Measurements from ENCODE around the gene BDH1.
"Not testable (repeated sequence)": the region's sequence is repeated elsewhere in the genome, so short reads cannot be mapped to it uniquely, and the experiment has no call there.

The BDH1 gene

DNA sequence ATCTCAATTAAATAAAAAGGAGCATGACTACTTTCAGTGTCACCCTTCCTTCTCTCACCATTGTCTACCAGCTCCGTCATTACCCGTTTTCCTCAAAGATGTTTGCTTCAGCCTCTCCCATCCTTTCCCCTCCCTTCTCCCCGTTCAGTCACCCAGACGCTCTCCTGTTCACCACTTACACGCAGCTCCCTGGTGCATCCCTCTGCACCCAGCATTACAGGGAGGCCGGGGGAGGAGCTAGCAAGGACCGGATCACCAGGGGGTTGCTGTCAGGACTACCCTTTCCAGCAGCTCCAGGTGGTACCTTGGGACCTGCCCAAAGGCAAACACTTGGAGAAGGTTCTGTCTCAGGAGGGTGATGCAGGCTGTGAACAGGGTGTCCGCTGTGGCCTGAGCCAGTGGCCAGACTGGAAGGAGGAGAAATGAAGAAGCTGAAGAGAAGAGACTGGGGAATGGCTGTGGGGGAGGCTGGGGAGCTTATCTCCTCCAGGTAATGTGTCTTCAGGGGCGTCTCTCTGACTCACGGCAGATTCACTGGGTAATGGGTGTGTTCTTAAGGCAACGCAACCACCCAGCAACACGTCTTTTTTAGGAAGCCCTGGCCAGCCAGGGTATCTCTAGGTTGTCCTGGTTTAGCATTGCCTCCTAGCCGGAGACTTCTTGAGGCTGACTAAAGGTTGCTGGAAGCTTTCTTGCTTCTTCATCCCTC is 21.8 kb upstream of the BDH1 start:
- no peak for DNase-seq (ENCODE audit: low spot score)

DNA sequence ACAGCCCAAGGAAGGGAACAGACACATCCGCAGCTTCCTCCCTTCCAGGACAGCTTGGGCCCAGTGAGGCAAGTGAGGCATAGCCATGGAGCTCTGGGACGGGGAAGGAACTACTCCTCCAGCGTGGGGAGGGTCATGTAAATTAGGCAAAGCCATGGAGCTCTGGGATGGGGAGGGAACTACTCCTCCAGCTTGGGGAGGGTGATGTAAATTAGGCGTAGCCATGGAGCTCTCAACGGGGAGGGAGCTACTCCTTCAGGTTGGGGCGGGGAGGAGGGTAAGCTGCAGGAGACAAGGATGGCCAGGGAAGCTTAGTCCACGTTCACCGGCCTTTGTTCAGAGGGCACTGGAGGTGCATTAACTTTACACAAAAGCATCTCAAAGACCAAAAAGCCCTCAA is 21.1 kb upstream of the BDH1 start:
- no peak for DNase-seq (ENCODE audit: low spot score)

DNA sequence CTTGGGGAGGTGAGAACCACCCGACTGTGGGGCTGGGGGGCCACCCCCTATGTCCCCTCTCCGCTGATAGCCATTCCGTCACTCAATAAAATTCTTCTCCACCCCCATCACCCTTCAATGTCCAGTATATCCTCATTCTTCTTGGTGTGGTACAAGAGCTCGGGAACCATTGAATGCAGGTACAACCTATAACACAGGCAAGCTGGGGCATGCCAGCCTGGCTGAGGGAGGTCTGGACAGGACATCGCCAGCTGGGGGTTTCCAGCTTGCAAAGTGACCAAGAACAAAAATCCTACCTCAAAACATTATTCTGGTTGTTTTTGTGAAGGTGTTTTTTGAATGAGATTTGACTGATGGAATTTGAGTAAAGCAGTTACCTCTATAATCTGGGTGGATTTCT is 19.6 kb upstream of the BDH1 start:
- no peak for DNase-seq (ENCODE audit: low spot score)

DNA sequence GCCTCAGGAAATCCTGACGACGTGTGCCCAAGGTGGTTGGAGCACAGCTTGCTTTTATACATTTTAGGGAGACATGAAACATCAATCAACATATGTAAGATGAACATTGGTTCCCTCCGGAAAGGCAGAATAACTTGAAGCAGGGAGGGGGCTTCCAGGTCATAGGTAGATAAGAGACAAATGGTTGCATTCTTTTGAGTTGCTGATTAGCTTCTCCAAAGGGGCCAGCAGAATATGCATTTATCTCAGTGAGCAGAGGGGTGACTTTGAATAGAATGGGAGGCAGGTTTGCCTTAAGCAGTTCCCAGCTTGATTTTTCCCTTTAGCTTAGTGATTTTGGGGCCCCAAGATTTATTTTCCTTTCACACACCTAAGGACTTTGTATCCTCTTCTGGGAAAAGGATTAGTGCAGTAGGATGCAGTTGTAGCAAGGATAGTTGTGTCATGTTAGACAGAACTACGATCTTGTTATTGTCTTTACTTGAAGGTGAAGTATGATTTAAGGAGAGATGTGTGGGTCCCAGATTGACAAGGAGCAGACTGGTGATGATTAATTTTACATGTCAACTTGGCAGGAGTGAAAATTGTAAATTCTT is 18.7 kb upstream of the BDH1 start:
- not testable (repeated sequence) for DNase-seq (ENCODE audit: low spot score)

DNA sequence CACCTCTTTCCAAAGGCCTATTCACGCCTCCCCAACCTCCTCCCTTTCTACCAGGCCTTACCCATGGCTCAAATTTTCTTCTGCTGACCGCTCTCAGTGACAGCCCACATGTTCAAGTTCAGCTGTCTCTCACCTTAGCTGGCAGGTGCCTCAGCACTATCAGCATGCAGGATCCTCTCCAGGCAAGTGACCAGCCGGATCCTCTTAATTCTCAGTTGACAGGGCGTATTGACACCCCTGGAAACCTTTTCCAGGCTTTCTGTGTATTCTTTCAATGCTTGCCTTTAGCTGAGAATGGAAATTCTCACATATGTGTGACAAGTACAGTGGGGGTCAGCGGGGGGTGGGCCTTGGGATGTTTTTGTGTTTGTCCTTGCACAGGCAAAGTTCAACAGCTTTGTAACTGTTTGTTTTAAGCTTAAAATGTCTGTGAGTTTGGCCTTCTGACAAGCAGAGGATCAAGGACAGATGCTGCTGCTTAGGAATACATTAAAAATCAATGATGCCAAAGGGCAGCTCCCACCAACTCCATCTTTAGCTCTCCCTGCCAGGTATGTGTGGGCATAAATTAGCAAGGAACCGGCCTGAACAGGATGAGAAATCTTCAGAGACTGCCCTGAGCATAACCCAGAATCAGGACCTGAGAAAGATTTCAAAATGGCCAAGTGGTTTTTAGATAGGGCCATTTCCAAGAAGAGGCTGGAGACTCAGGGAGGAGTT is 17.4 kb upstream of the BDH1 start:
- no peak for DNase-seq (ENCODE audit: low spot score)

DNA sequence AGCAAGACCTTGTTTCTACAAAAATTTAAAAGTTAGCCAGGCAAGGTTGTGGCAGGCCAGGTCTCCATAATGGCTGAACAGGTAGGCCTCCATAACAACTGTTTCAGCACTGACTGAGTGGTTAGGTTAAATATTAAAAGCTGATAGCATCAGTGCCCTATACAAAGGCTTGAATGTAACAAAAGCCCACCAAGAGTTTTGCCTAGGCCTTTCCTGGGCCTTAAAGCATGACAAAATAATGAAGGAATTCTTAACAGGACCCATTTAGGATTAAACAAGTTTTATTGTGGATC is 16.1 kb upstream of the BDH1 start:
- DNase-seq (ENCODE audit: low spot score): not testable (repeated sequence)

DNA sequence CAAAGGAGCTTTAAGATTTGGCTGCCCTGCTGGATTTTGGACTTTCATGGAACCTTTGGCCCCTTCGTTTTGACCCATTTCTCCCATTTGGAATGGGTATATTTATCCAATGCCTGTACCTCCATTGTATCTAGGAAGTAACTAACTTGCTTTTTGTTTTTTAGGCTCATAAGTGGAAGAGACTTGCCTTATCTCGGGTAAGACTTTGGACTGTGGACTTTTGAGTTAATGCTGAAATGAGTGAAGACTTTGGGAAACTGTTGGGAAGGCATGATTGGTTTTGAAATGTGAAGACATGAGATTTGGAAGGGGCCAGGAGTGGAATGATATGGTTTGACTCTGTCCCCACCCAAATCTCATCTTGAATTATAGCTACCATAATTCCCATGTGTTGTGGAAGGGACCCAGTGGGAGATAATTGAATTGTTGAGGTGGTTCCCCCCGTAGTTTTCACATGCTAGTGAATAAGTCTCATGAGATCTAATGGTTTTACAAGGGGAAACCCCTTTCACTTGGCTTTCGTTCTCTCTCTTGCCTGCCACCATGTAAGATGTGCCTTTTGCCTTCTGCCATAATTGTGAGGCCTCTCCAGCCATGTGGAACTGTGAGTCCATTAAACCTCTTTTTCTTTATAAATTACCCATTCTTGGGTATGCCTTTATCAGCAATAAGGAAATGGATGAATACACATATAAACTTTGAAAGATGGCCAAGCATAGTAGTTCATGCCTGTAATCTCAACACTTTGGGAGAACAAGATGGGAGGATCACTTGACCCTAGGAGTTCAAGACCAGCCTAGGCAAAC is 15.5 kb upstream of the BDH1 start:
- DNase-seq (ENCODE audit: low spot score): not testable (repeated sequence)

DNA sequence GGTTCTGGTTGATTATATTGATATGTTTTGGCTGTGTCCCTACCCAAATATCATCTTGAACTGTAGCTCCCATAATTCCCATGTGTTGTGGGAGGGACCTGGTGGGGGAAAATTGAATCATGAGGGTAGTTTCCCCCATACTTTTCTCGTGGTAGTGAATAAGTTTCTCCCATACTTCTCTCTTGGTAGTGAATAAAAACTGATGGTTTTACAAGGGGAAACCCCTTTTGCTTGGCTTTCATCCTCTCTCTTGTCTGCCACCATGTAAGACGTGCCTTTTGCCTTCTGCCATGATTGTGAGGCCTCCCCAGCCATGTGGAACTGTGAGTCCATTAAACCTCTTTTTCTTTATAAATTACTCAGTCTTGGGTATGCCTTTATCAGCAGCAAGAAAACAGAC is 13.7 kb upstream of the BDH1 start:
- not testable (repeated sequence) for DNase-seq (ENCODE audit: low spot score)

DNA sequence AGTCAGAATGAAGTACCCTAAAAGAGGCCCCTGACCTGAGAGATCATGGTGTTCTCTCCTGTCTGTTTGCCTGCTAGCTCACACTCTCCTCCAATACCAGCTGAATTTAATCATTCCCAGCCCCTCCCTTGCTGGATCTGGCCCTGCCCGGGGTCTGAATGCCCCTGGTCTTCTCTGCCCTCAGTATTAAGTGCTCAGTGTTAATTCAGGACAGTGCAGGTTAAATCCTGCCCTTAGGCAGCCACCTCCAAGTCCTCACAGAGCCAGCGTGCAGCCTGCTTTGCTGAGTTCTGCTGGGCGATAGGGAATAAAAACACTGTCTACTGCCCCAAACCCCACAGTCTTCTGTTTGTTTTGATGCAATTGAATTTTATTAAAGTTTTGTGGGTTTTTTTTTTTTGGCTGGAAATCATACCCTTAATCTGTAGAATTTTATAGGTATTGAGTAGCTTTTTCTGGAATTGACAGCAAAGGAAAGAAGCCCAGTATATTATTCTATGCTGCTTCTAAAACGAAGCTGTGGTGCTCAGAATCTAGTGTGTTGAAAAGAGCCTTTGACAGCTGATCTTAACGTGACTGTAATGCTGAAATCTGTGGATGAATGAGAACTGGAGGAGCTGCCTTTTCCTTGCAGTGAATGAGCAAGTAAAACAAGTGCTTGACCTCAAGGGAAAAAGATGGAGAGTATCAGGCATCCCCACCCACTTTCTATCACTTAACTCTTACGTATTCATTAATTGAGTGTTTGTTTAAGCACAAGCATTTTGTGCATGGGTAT is 12.3 kb upstream of the BDH1 start:
- DNase-seq (ENCODE audit: low spot score): no peak

DNA sequence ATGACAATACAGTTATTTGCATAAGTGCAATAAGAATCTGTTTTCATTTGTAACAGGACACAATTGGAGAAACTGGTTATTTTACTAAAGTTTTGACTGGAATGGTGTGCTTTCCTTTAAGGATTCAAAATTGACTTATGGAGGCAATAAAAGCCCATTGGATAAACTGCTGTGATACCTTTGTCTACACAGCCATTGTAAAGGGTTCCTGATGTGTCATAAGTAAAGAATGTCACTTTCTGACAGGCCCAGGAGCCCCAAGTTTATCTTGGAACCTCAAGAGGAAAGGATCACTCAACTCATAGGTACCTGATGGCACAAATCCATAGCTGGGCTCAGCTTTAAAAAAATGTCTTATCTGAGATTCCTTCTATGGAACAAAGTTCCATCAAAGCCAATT is 10.4 kb upstream of the BDH1 start:
- DNase-seq (ENCODE audit: low spot score): not testable (repeated sequence)

DNA sequence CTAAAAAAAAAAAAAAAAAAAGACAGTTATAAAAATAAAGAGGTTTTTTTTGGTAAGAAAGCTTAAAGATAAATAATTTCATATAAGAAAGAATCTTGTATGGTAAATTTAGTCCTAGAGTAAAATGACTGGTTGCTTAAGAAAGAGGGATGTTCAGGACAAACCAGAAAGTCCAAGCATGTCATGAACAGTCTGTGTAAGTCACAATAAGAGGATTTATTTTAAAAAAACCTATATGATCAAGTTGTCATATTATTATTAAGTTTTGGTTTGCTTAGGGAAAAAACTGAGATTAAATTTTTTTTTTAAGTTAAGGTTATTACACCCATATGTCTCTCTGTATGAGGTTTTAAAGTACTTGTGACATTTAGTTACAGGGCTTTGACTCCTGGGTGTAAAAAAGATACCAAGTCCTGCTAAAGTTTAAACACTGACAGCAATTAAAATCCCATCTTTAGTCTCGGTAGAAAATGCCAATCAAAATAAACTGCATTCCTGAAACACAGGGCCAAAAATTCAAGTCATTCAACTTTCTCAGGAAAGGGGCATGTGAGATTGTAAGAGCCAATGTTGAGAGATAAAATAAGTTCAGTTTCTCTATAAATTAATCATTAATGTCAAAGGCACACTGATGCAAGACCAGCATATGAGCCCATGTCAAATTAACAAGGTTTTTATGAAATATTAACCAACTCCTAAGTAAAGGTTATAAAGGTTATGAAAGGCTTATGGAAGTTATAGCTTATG is 8.5 kb upstream of the BDH1 start:
- no peak for DNase-seq (ENCODE audit: low spot score)

DNA sequence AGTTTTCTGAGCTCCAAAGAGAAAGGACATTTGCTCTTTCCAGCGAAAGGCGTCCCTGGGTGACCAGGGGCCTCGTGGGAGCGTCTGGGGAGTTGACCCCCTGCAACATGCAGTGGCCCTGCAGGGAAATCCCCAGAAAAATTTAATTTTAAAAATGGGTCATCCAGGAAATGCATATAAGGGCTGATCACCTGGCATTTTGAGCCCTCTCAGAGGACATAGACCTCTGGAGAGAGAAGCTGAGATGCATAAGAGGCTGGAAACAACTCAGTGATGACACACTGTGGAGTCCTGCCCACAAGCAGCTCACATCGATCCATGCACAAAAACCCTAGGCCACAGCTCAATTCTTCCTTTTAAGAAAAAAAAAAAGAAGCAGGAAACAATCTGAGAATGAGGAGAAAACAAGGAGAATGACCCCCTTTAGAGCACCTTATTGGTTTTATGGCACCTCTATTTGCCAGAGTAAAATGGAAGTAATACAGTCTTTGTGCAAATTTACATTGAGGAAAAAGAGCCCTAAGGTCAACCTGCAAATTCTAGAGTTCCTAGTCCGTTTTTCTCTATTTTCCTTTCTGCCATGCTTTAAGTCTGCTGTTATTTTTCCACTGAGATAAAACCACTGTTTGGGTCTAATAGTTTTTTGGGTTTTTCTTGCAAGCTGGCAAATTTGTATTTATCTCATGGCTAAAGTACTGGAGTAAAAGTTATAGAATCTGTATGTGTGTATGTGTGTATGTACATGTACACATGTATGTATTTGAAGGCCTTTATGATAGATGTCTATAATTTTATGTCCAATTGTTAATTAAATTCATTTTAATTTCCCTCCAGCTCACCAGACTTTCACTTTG is 6.9 kb upstream of the BDH1 start:
- DNase-seq (ENCODE audit: low spot score): no peak

DNA sequence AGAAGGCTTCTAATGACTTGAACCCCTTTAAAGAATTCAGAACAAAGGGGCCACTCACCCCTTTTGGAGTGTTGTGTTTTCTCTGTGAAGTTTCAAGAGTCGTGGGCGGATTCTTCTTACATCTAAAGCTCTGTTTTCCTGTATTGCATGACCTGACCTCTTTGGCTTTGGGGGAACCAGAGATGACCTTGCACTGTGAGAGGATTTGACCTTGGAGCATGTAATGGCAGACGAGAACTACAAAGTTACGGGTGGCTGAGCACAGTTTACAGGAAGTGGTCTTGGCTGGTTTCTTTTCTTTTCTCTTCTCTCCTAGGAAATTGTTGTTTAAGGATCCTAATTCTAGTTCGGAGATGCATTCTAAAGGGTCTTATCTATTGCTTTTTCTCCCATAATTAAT is 6.2 kb upstream of the BDH1 start:
- no peak for DNase-seq (ENCODE audit: low spot score)

DNA sequence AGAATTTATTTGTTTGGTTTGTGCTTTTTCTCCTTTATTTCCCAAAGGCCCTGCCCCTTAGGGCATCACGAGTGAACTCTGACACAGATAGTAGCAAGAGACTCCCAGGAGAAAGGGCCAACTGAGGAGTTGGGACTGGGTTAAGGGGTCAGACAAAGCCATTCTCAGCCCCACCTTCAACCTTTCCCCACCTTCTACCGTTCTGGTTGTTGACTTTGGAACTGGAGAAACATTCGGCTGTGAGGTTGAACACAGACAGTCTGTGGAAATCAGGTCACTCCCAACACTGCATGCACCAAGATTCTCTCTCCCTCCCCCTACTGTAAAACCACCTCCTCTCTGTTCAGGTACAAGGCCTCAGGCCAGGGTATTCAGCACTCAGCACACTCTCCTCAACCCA is 3.9 kb upstream of the BDH1 start:
- DNase-seq (ENCODE audit: low spot score): no peak

DNA sequence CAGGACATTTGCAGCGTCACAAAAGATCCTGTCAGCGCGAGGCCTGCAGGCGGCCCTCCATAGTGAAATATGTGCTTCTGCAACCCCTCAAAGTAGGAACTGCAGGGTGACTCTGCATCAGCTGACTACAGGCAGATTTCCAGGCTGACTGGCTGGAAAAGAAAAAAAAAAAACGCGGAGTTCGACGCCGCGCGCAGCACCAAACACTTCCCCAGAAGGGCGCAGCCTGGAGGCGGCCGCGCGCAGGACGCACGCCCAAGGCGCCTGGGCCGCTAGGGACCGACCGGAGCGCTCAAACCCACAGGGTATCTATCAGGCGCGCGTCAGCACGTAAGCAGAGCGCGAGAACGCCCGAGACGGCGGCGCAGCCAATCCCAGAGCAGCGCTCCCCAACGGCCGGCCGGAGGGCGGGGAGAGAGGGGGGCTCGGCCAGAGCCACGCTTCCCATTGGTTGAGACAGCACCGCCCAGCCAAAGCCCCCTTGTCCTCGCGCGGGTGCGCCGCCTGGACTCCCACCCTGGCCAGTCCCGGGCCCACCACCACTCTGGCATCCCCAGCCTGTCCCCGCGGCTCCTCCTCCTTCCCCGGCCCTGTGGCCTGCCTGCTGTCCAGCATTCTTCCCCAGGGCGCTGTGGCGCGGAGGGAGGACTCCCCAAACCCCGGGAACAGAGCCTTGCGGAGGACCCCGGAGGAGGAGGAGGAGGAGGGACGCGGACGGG is 1.0 kb downstream of the BDH1 start:
- peak; percentile 97 for DNase-seq (ENCODE audit: low spot score)

DNA sequence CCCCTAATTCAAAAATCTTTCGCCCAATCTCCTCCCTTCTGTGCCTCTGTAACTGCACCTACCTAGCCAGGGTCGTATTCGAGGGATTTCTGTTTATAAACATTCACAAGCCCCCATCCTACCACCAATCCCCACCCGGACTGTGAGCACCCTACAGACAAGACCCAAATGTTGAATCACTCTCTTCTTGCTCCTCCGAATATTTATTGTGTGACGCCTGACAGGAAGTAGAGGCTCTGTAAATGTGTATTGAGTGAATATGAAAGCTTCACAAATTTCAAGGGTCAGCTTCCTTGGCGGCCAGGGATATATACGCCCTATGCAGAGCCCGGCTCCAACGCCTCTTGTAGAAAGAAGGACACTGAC is 1.6 kb downstream of the BDH1 start:
- peak; percentile 23 for DNase-seq (ENCODE audit: low spot score)

DNA sequence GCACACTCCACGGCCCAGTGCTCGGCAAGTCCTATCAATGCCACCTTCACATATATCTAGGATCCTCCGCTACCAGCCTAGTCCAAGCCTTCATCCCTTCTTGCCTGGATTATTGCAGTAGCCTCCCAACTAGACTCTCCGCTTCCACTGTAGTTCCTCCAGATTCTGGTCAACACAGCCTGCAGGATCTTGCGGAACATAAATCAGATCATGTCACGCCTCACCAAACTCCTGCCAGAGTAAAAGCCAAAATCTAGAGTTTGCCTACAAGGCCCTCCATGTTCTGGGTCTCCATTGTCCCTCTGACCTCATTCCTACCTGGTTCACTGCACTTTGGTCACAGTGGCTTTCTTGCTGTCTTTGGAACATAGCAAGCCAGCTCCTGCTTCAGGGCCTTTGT is 3.6 kb downstream of the BDH1 start:
- no peak for DNase-seq (ENCODE audit: low spot score)

DNA sequence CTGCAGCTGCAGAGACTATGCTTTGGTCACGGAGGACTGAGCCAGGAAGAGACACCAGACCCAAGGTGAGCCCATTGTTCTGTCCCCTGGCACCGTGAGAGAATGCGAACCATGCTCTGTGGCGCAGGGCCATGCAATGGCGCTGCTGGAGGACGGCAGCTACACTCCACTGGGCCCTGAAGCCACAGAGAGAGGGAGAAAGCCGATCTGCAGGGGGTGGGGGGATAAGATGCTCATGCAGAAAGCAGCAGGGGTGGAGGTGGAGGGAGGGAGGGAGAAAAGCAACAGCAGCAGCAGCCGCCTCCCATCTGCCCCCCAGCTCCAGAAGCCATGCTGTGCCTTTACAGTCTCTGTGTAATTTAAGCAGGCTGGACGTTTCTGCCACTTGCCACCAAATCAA is 5.3 kb downstream of the BDH1 start:
- no peak for DNase-seq (ENCODE audit: low spot score)

DNA sequence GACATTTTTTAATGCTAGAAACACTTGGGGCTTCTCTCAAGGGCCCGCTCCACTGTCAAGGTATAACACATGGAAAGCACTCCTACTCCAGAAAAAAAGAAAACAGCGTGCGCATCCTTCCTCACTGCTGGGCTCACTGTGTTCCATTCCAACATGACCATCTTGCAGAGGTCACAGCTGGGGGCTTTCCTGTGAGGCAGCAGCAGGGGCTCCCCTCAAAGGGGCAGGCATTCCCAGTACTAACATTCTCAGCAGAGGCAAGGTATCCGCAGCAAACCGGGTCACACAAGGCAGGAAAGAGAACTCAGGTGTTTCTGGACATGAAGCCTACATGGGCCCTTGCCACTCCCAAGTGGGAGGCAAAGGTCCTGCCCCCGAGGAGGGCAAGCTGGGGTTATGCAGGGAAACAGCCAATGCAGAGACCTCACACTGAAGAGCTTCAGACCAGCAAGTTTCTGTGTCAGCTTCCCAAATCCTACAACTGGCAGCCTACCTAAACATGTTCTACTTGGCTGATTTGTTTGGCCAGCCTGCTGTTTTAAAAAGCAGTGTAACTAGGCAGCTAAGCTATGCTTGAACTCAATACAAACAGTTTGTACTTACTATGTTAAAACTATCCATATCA is 6.4 kb downstream of the BDH1 start:
- DNase-seq (ENCODE audit: low spot score): no peak
